Skeletal muscle cell (primary cell): ENCODE measurements around the gene DMD.
"Not testable (repeated sequence)": the region's sequence is repeated elsewhere in the genome, so short reads cannot be mapped to it uniquely, and the experiment has no call there.

ENCODE experiments used
- DNase-seq: peaks from one replicate; pipeline ENCODE4 v3.0.0-alpha.2; 2010; ENCODE audit warnings: low read depth
- H3K4me3 ChIP-seq: 2 replicates; pipeline ENCODE4 v1.5.1; 2011; ENCODE audit warnings: low read depth, mild to moderate bottlenecking, control low read depth, low read length, moderate library complexity

The DMD gene

GRCh38 chrX:32741910-32742309 lies 469.4 kb downstream of the DMD start:
- DNase-seq, result no peak
- H3K4me3 ChIP-seq, result no peak overlapping the region

DNA sequence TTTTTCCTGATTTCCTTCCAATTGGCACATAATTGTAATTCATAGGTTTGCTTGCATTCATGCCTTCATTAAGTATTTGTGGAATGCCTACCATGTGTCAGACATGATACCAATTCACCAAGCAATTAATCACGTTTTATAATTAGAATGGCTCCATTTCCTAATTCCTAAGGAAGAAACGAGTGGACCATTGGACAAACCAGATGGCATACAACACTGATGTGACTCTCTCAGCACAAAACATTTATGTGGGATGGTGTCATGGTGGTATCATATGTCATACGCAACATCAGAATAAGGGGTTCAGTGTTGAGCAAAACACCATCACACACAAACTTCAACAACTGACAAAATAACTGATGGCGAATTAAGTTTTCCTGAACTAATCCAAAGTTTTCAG lies 502.8 kb downstream of the DMD start:
- H3K4me3 ChIP-seq, result no peak overlapping the region
- DNase-seq, result no peak

DNA sequence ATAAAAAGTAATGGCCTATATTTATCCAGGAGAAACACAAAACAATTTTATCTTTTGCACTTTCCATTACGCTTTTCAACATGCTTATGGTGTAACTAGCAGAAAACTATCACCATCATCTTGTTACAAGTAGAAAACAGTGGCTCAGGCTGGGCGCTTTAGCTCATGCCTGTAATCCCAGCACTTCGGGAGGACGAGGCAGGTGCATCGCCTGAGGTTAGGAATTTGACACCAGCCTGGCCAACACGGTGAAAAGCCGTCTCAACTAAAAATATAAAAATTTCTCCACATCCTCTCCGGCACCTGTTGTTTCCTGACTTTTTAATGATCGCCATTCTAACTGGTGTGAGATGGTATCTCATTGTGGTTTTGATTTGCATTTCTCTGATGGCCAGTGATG lies 506.0 kb downstream of the DMD start:
- not testable (repeated sequence) for H3K4me3 ChIP-seq, DNase-seq

DNA sequence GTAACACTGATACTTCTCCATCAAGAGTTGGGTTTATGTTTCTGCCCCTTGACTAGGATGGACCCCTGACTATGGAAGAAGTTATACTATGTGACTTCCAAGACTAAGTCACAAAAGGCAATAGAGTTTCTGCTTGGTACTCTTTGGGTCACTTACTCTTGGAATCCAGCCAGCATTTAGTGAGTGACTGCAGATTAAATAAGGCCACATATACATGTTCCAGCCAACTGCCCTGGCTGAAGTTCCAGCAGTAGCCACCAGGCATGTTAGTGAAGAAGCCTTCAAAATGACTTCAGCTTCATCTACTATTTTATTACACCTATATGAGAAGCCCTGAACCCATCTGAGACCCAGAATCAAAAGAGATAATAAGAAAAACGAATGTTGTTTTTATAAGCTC lies 524.0 kb downstream of the DMD start:
- no peak for DNase-seq
- no peak overlapping the region for H3K4me3 ChIP-seq

DNA sequence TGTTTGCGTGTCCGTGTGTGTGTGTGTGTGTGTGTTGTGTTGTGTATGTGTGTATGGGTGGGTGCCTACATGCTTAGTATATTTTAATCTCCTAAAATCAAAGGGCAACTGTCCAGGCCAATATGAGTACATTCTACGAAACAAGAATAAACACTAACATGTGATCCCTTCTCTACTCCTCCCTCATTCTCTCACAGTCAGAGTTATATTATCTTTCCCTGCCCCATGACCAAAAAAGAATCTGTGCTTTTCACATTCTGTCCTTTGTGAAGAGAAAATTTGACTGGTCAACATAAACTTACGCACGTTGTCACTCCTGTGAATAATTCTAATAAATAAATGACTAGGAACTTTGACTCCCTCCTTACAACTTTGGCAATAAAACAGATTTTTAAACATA lies 532.9 kb downstream of the DMD start:
- DNase-seq, result no peak
- H3K4me3 ChIP-seq, result no peak overlapping the region

DNA sequence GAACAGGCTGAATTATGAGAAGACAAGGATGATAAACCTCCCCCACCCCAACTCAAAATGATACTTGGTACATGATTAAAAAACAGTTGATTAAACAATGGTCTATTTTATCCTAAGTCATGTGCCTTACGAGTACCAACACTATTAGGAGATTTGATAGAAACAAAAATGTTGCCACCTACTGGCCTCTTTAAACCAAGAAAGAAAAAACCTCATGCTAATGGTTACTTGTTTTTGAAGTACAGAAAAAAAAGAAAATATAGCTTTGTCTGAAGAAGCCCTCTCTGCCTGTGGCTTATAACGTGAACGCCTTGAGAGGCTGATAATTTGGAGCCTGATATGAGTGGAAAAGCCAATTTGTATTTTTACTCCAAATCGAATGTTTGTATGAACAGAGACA lies 538.2 kb downstream of the DMD start:
- no peak overlapping the region for H3K4me3 ChIP-seq
- no peak for DNase-seq

- no peak overlapping the region for H3K4me3 ChIP-seq
These were observed 548.8 kb downstream of the DMD start for GRCh38 chrX:32662516-32662915.

GRCh38 chrX:32644476-32645245 lies 566.7 kb downstream of the DMD start:
- DNase-seq, result no peak
- no peak overlapping the region for H3K4me3 ChIP-seq

More at GRCh38 chrX:32662516-32662915, 548.8 kb downstream of the DMD start:
- no peak for DNase-seq

DNA sequence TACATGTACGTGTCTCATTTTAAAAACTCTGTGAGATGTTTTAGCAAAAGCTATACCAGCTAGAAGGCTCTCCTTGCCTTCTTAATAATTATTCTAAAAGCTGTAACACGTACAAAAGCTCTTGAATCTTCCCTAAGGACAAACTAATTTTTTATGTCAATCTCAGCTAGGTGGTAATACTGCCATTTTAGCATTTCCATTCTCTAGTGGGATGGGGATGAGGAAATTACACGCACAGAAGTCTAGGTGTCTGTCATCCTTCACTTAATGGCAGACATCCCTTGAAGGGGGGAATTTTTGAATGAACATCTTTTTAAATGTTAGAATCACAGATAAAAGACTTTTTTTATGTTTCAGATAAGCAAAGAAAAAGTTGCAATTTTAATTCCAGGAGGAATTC lies 569.1 kb downstream of the DMD start:
- no peak for DNase-seq
- H3K4me3 ChIP-seq, result no peak overlapping the region

DNA sequence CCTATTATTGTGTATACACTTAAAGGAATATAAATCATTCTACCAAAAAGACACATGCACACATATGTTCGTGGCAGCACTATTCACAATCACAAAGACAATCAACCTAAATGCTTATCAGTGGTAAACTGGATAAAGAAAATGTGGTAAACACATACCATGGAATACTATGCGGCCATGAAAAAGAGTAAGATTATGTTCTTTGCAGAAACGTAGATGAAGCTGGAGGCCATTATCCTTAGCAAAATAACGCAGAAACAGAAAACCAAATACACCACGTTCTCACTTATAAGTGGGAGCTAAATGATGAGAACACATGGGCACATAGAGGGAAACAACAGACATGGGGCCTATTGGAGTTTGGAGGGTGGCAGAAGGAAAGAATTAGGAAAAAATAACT lies 593.2 kb downstream of the DMD start:
- DNase-seq, result no peak

GRCh38 chrX:32614707-32615106 lies 596.6 kb downstream of the DMD start:
- H3K4me3 ChIP-seq, result no peak overlapping the region
- no peak for DNase-seq

More for the DNA sequence above, 593.2 kb downstream of the DMD start:
- no peak overlapping the region for H3K4me3 ChIP-seq

DNA sequence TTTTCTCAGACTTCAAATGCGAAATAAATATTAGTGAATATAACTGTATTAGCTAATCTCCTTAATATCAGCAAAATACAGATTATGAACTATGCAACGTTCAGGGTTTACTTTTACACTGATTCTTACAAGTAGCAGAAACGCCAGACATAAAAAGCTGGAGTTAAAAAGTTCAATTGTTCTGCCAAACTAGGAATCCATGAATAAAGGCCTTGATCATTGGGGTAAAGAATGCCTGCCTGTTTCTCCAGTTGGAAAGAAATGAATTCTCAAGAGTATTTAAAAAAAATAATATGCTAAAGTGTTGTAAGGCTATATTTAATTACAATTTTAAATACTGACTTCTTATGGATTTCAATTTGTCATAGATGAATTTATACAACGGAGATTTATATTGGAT lies 612.2 kb downstream of the DMD start:
- no peak overlapping the region for H3K4me3 ChIP-seq
- DNase-seq, result no peak

DNA sequence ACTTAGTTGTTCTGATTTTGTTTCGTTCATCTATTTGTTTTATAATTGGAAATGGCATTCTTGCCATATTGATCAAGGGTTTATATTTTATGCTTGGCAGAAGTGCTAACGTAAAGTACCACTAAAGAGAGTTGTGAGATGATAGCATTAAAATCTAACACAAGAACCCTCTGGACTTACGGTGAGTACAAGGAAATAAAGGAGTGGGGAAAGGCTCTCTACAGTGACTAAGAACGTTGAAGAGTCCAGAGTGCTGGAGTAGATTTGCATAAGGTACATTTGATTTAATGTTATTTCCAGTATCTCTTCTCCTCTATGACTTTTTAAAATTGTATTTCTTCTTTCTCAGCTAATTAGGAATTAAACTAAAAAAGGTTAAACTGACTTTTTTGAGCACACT lies 612.6 kb downstream of the DMD start:
- H3K4me3 ChIP-seq, result no peak overlapping the region
- no peak for DNase-seq

- DNase-seq, result no peak
- no peak overlapping the region for H3K4me3 ChIP-seq
These were observed 613.6 kb downstream of the DMD start for GRCh38 chrX:32597777-32598176.

DNA sequence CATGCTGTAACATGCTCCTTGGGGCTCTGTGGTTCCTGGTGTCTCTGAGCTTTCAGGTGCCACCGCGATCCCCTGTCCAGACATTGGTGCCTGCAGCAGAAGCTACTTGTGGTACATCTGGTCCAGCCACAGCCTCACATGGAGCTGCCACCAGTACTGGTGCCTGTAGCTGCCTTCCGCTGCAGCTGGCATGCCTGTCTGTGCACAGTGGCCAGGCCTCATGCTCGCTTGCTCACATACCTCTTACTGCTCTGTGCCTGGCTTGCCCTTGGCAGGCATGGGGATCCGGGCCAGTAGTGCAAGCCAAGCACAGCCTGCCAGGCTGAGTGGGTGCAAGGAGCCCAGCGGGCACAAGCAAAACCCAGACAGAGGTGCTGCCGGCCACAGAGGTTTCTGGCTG lies 618.6 kb downstream of the DMD start:
- no peak overlapping the region for H3K4me3 ChIP-seq
- no peak for DNase-seq

DNA sequence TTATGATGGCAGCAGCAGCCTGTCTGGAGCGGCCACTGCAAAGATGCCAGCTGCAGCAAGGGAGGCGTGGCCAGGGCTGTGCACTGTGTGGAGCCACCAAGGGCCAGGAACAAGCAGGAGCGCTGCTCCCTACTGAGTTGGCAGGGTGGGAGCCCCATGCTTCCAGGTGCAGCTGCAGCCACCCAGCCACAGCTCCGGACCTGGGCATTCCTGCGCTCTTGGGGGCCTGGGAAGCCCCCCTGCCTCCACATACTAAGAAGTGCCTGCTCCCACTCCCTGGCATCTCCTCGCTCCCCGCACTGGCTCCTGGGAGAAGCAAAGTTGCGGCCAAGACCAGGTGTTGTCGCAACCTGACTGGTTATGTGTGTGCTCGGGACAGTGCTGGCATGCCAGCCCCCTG lies 619.8 kb downstream of the DMD start:
- DNase-seq, result no peak
- no peak overlapping the region for H3K4me3 ChIP-seq

GRCh38 chrX:32582729-32583128 lies 628.6 kb downstream of the DMD start:
- no peak for DNase-seq

GRCh38 chrX:32576885-32577284 lies 634.5 kb downstream of the DMD start:
- no peak overlapping the region for H3K4me3 ChIP-seq
- DNase-seq, result no peak

More at GRCh38 chrX:32582729-32583128, 628.6 kb downstream of the DMD start:
- no peak overlapping the region for H3K4me3 ChIP-seq

GRCh38 chrX:32572644-32573043 lies 638.7 kb downstream of the DMD start:
- no peak overlapping the region for H3K4me3 ChIP-seq
- DNase-seq, result no peak

DNA sequence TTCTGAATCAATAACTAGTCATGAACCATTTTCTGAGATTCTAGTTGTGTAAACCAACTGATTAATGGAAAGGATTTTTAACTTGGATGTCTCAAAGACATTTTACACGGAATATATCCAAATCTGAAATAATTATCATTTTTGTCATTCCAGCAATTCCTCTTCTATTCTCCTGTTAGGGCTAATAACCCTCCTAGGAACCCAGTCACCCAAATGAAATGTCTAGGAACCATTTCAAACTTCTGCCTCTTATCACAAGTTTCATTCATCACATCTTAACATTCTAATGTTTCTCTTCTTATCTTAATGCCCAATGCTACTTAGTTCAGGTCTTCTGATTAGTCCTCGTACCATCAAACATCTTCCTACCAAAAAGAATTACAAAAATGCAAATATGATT lies 639.8 kb downstream of the DMD start:
- no peak for DNase-seq
- H3K4me3 ChIP-seq, result no peak overlapping the region

DNA sequence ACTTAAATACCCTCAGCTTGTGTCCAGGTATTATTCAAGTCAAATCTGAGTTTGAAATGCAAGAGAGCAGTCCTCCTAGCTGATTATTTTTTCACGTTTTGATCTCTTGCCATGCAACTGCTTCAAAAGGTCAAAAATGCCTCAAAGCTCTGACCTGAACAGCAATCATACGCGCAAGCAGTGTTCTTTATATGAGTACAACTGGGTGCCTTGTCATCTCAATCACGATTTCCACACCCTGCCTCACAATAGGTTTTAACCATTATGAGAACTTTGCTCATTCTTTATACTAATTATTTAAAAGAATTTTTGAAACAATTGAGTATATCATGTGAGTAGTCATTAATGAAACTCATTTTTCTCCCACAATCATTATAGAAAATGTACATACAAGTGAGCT lies 649.1 kb downstream of the DMD start:
- DNase-seq, result no peak
- H3K4me3 ChIP-seq, result no peak overlapping the region

DNA sequence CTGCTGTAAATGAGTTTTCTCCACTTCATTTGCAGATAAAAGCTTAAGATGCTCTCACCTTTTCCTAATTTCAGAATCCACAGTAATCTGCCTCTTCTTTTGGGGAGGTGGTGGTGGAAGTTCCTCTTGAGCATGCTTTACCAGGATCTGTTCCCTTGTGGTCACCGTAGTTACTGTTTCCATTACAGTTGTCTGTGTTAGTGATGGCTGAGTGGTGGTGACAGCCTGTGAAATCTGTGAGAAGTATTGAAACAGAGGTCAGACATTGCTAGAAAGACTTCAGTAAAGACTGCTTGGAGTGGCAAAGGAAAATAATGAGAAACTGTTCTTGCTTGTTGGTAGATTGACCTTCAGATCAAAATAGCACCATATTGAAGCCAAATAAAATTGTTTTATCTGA lies 666.2 kb downstream of the DMD start:
- no peak overlapping the region for H3K4me3 ChIP-seq
- no peak for DNase-seq
